ENCODE data around the gene ELOVL7.
"Not testable (repeated sequence)": the region's sequence is repeated elsewhere in the genome, so short reads cannot be mapped to it uniquely, and the experiment has no call there.

- not testable (repeated sequence) for TF ChIP-seq POLR2A (IDR thresholded peaks at IDR 0.05; ENCODE audit: low read depth); CTCF (IDR thresholded peaks at IDR 0.05); POLR2AphosphoS5 (IDR thresholded peaks at IDR 0.05)
Measured at GRCh38 chr5:60730858-60731257, 113.2 kb downstream of the ELOVL7 start.

Measured in esophagus muscularis mucosa (tissue), 3 donors.